Inflammatory macrophage (primary cell): ENCODE data around the gene MUS81.

Experiments
- DNase-seq, 2 donors: peaks; one replicate each; pipeline ENCODE4 v3.0.0-alpha.2; 2020 to 2022

MUS81 gene

GRCh38 chr11:65892661-65893317, 32.6 kb downstream of the MUS81 start:
- no peak for DNase-seq

- DNase-seq = peak; percentile 34 to 53
Measured at GRCh38 chr11:65894034-65894591, 33.9 kb downstream of the MUS81 start.

GRCh38 chr11:65895482-65895981, 35.3 kb downstream of the MUS81 start:
- no peak for DNase-seq

GRCh38 chr11:65896034-65896999, 36.1 kb downstream of the MUS81 start:
- no peak for DNase-seq

GRCh38 chr11:65897020-65897471, 36.8 kb downstream of the MUS81 start:
- no peak for DNase-seq

GRCh38 chr11:65898656-65899355, 38.6 kb downstream of the MUS81 start:
- no peak for DNase-seq

- peak; percentile 66 to 75 for DNase-seq
Measured at GRCh38 chr11:65899356-65900124, 39.3 kb downstream of the MUS81 start.

GRCh38 chr11:65900125-65900898, 40.1 kb downstream of the MUS81 start, which contains the start of gene FOSL1:
Gene FOSL1 (minus strand): TSS chr11:65900388. CDS start chr11:65900339, 49 bp downstream.
- DNase-seq = peak; percentile 93 to 94

GRCh38 chr11:65900899-65901180, 40.6 kb downstream of the MUS81 start:
- DNase-seq = no peak

GRCh38 chr11:65903068-65903481, 42.8 kb downstream of the MUS81 start:
- no peak for DNase-seq

GRCh38 chr11:65903715-65904114, 43.5 kb downstream of the MUS81 start:
- DNase-seq = no peak

- no peak for DNase-seq
Measured at GRCh38 chr11:65906602-65907001, 46.4 kb downstream of the MUS81 start.

GRCh38 chr11:65907878-65908277, 47.6 kb downstream of the MUS81 start:
- DNase-seq = no peak

GRCh38 chr11:65911682-65912568, 51.7 kb downstream of the MUS81 start:
- peak in 1 of 2 donors; percentile 23 for DNase-seq

- no peak for DNase-seq
Measured at GRCh38 chr11:65912845-65913244, 52.6 kb downstream of the MUS81 start.

GRCh38 chr11:65915101-65915820, 55.0 kb downstream of the MUS81 start:
- no peak for DNase-seq

GRCh38 chr11:65915821-65916251, 55.6 kb downstream of the MUS81 start:
- peak; percentile 52 to 65 for DNase-seq
